ENCODE data around the gene DBF4B.

DNA sequence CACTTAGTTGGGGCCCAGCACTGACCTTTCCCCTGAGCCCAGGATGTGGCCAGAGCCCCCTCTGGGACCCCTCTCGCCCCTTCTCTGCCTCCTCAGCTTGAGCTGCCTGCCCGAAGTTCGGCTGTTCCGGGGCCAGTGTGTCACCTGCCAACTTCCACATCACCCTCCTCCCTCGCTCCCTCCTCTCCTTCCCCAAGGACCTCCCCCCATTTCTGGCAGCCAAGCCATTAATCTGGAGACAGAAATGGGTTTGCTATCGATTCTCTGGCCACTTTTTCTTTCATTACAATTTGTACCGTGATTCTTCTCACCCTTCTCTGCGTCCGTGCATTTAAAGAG, 41.5 kb downstream of the DBF4B start:
- TF ChIP-seq, protein P1, sequence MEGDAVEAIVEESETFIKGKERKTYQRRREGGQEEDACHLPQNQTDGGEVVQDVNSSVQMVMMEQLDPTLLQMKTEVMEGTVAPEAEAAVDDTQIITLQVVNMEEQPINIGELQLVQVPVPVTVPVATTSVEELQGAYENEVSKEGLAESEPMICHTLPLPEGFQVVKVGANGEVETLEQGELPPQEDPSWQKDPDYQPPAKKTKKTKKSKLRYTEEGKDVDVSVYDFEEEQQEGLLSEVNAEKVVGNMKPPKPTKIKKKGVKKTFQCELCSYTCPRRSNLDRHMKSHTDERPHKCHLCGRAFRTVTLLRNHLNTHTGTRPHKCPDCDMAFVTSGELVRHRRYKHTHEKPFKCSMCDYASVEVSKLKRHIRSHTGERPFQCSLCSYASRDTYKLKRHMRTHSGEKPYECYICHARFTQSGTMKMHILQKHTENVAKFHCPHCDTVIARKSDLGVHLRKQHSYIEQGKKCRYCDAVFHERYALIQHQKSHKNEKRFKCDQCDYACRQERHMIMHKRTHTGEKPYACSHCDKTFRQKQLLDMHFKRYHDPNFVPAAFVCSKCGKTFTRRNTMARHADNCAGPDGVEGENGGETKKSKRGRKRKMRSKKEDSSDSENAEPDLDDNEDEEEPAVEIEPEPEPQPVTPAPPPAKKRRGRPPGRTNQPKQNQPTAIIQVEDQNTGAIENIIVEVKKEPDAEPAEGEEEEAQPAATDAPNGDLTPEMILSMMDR (IDR thresholded peaks at IDR 0.05): no peak
- TF ChIP-seq ZFX (IDR thresholded peaks at IDR 0.05; ENCODE audit: borderline replicate concordance): no peak

All from 22Rv1 (cell line).